Smooth muscle cell (in vitro differentiated cells): Measurements from ENCODE around the gene KIAA0408. TPM values are rescaled to one million over a fixed set of nuclear protein-coding genes. Genes with fewer than 3 reads are reported as not detected.

Experiments used
- DNase-seq: peaks from one replicate; lab custom pipeline; 2025; ENCODE audit not compliant: unreplicated experiment; lab: John Stamatoyannopoulos, UW
- H2AFZ ChIP-seq: fragments of 200-600 bp; sonication (generic); 2 replicates; pipeline ENCODE4 v1.6.0; 2016; ENCODE audit warnings: antibody characterized with exemption, low read depth, mild to moderate bottlenecking
- H3F3A ChIP-seq: fragments of 200-600 bp; sonication (generic); 2 replicates; pipeline ENCODE4 v1.6.0; 2017; ENCODE audit warnings: antibody characterized with exemption, low read depth
- H3K27ac ChIP-seq: fragments of 200-600 bp; sonication (generic); 2 replicates; pipeline ENCODE4 v1.5.1; 2016; ENCODE audit warnings: low read depth, mild to moderate bottlenecking
- H3K27me3 ChIP-seq: fragments of 200-600 bp; sonication (generic); 2 replicates; pipeline ENCODE4 v1.6.1; 2016; ENCODE audit warnings: low read depth, mild to moderate bottlenecking
- H3K36me3 ChIP-seq: fragments of 200-600 bp; sonication (generic); 2 replicates; pipeline ENCODE4 v1.5.1; 2016; ENCODE audit warnings: low read depth
- H3K4me1 ChIP-seq: fragments of 200-600 bp; sonication (generic); 2 replicates; pipeline ENCODE4 v1.5.1; 2016; ENCODE audit warnings: low read depth
- H3K4me2 ChIP-seq: fragments of 200-600 bp; sonication (generic); 2 replicates; pipeline ENCODE4 v1.6.0; 2016; ENCODE audit warnings: mild to moderate bottlenecking
- H3K4me3 ChIP-seq: fragments of 200-600 bp; sonication (generic); 2 replicates; pipeline ENCODE4 v1.5.1; 2016; ENCODE audit warnings: mild to moderate bottlenecking
- H3K79me2 ChIP-seq: fragments of 200-600 bp; sonication (generic); 2 replicates; pipeline ENCODE4 v1.6.0; 2016; ENCODE audit warnings: low read depth, mild to moderate bottlenecking
- H3K9ac ChIP-seq: fragments of 200-600 bp; sonication (generic); 2 replicates; pipeline ENCODE4 v1.6.0; 2016; ENCODE audit warnings: low read depth
- H3K9me3 ChIP-seq: fragments of 200-600 bp; sonication (generic); replicated peaks from 2 replicates; pipeline ENCODE4 v1.5.1; 2016; ENCODE audit warnings: low read depth
- H4K20me1 ChIP-seq: fragments of 200-600 bp; sonication (generic); 2 replicates; pipeline ENCODE4 v1.6.0; 2016; ENCODE audit warnings: low read depth
- WGBS: methylation state at CpG from one replicate; pipeline ENCODE4 v1.1.7; 2016; ENCODE audit warnings: low lambda C conversion rate; 5-methylcytosine and 5-hydroxymethylcytosine counted together
- polyA plus RNA-seq: library from polyadenylated mRNA; unstranded; fragments of >200 nt; fragmentation: Nextera tagmentation; extraction: Ambion mirVana; gene quantifications from 2 replicates; pipeline ENCODE4 v1.2.1, GENCODE V29; 2016
- total RNA-seq: library from RNA; depleted of rRNA; stranded (reverse); fragments of >200 nt; gene quantifications from 2 replicates; pipeline ENCODE4 v1.2.3, GENCODE V29; 2014
- TF ChIP-seq, protein P1 (sequence below): fragments of 200-600 bp; sonication (generic); IDR thresholded peaks from 2 replicates; pipeline ENCODE4 v1.5.1; 2017; ENCODE audit warnings: borderline replicate concordance, mild to moderate bottlenecking, antibody characterized with exemption; ENCODE audit not compliant: insufficient read depth, poor library complexity, severe bottlenecking

The KIAA0408 gene
- 3.6 and 8.9 TPM in 2 replicates for total RNA-seq
- 1.9 and 2.8 TPM in 2 replicates for polyA plus RNA-seq

- TF ChIP-seq, protein P1, sequence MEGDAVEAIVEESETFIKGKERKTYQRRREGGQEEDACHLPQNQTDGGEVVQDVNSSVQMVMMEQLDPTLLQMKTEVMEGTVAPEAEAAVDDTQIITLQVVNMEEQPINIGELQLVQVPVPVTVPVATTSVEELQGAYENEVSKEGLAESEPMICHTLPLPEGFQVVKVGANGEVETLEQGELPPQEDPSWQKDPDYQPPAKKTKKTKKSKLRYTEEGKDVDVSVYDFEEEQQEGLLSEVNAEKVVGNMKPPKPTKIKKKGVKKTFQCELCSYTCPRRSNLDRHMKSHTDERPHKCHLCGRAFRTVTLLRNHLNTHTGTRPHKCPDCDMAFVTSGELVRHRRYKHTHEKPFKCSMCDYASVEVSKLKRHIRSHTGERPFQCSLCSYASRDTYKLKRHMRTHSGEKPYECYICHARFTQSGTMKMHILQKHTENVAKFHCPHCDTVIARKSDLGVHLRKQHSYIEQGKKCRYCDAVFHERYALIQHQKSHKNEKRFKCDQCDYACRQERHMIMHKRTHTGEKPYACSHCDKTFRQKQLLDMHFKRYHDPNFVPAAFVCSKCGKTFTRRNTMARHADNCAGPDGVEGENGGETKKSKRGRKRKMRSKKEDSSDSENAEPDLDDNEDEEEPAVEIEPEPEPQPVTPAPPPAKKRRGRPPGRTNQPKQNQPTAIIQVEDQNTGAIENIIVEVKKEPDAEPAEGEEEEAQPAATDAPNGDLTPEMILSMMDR, result no peak
- H4K20me1 ChIP-seq, result no peaks in the 10 kb centered on the region
- peak within 1 kb of the TSS; percentile 51 for H3K4me3 ChIP-seq
- H3K27ac ChIP-seq, result peak within 1 kb of the TSS; percentile 93
- peak within 1 kb of the TSS; percentile 79 for H3K4me2 ChIP-seq
- no peaks in the 10 kb centered on the region for H3K9me3 ChIP-seq
- H3K36me3 ChIP-seq, result no peaks in the 10 kb centered on the region
- peaks cover 14% of the 10 kb centered on the region for H3F3A ChIP-seq
- DNase-seq, result no peak
- H3K4me1 ChIP-seq, result peaks cover 20% of the 10 kb centered on the region
- WGBS, result 14% methylated on average over 4 of the region's 4 CpGs
- peaks cover 6% of the 10 kb centered on the region for H3K79me2 ChIP-seq
- H3K27me3 ChIP-seq, result no peaks in the 10 kb centered on the region
- peak within 1 kb of the TSS; percentile 74 for H3K9ac ChIP-seq
- peak within 1 kb of the TSS; percentile 78 for H2AFZ ChIP-seq
Observed at GRCh38 chr6:127459231-127459641, at the start of gene KIAA0408. KIAA0408 (minus strand) TSS chr6:127459389; CDS start chr6:127453981, 5,408 bp downstream.

- Histone ChIP-seq H3K9me3 (no peaks in the 10 kb centered on the region), H3K9ac (no peak overlapping the region), H3F3A (no peaks in the 10 kb centered on the region), H3K27ac (no peak overlapping the region), H4K20me1 (no peaks in the 10 kb centered on the region), H3K79me2 (no peaks in the 10 kb centered on the region), H2AFZ (no peak overlapping the region), H3K36me3 (no peaks in the 10 kb centered on the region), H3K4me1 (no peaks in the 10 kb centered on the region), H3K27me3 (no peaks in the 10 kb centered on the region), H3K4me3 (no peak overlapping the region), H3K4me2 (no peak overlapping the region)
- 81% methylated on average over 1 of the region's 1 CpG for WGBS
- no peak for DNase-seq
- TF ChIP-seq, protein P1, result no peak
Observed at GRCh38 chr6:127506894-127507293, 47.7 kb upstream of the KIAA0408 start.

DNA sequence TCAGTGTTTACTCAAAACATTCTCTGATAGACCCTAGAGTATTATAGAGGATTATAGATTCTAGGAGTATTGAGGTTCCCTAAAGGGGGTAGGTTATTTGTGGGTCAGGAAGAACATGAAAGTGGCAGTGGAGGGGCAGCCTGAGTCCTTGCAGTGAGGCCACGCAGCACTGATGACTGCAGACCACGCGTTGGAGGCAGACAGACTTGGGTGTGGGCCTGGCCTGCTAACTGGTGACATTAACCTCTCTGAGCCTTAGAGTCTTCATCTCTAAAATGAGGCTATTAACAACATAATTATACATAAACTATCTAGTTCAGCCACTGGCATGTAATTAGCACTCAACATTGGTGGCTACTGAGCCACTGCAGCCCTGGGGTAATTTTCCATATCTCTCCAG is 43.8 kb upstream of the KIAA0408 start:
- no peak overlapping the region for H2AFZ ChIP-seq
- 97% methylated on average over 3 of the region's 3 CpGs for WGBS
- no peaks in the 10 kb centered on the region for H3K4me1 ChIP-seq
- no peak overlapping the region for H3K27ac ChIP-seq
- no peaks in the 10 kb centered on the region for H3K36me3 ChIP-seq
- no peaks in the 10 kb centered on the region for H3F3A ChIP-seq
- H3K4me3 ChIP-seq, result no peak overlapping the region
- H3K9me3 ChIP-seq, result no peaks in the 10 kb centered on the region
- no peaks in the 10 kb centered on the region for H3K79me2 ChIP-seq
- no peak overlapping the region for H3K9ac ChIP-seq
- no peaks in the 10 kb centered on the region for H3K27me3 ChIP-seq
- no peak for DNase-seq
- TF ChIP-seq, protein P1, result no peak
- H4K20me1 ChIP-seq, result no peaks in the 10 kb centered on the region
- no peak overlapping the region for H3K4me2 ChIP-seq

- DNase-seq, result no peak
- no peaks in the 10 kb centered on the region for H3K79me2 ChIP-seq
- TF ChIP-seq, protein P1, result no peak
- no peaks in the 10 kb centered on the region for H3K36me3 ChIP-seq
- H3K9me3 ChIP-seq, result no peaks in the 10 kb centered on the region
- no peak overlapping the region for H3K4me3 ChIP-seq
- no peak overlapping the region for H3K9ac ChIP-seq
- H3K27me3 ChIP-seq, result no peaks in the 10 kb centered on the region
- H3F3A ChIP-seq, result no peaks in the 10 kb centered on the region
- whole genome bisulfite sequencing, result 67% methylated on average over 1 of the region's 1 CpG
- no peak overlapping the region for H2AFZ ChIP-seq
- H3K4me2 ChIP-seq, result no peak overlapping the region
- no peak overlapping the region for H3K27ac ChIP-seq
- no peaks in the 10 kb centered on the region for H4K20me1 ChIP-seq
- no peaks in the 10 kb centered on the region for H3K4me1 ChIP-seq
Observed at GRCh38 chr6:127497410-127497809, 38.2 kb upstream of the KIAA0408 start.
